ENCODE data around the gene TRPV5.
"Not testable (repeated sequence)": the region's sequence is repeated elsewhere in the genome, so short reads cannot be mapped to it uniquely, and the experiment has no call there.

The TRPV5 gene

DNA sequence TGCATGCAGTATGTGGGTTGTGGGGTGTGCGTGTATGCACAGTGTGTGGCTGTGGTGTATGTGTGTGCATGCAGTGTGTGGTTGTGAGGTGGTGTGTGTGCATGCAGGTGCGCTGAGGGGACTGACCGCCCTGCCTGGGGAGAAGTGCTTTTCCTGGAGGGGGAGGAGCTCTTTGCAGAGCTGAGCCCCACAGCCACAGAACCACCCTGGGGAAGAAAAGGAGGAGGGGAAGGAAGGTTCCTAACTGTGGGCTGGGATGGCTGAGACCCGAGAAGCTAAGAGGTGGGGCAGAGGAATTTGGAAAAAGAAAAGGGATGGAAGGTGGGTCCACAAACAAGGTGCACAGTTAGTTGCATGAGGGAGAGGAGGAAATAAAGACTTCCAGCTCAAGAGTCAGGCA is at the start of gene TRPV5:
TRPV5 (minus strand) TSS at position 123 of the 400 bp plus-strand sequence. CDS start 287 bp downstream, outside the sequence.
- no peak for DNase-seq

DNA sequence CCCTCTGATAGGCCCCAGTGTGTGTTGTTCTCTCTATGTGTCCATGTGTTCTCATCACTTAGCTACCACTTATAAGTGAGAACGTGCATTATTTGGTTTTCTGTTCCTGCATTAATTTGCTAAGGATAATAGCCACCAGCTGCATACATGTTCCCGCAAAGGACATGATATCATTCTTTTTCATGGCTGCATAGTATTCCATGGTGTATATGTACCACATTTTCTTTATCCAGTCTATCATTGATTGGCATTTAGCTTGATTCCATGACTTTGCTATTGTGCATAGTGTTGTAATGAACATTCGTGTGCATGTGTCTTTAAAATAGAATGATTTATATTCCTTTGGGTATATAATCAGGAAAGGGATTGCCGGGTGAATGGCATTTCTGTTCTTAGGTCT is 44.9 kb upstream of the TRPV5 start:
- not testable (repeated sequence) for DNase-seq

DNA sequence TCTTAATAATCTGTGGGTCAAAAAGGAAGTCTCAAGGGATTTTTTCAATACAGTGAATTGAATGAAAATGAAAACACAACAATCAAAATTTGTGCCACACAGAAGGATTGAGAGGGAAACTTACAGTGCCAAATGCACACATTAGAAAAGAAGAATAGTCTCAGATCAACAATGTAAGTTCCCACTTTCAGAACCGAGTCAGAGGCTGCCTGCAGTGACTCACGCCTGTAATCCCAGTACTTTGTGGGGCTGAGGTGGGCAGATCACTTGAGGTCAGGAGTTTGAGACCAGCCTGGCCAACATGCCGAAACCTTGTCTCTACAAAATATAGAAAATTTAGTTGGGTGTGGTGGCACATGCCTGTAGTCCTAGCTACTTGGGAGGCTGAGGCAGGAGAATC is 41.1 kb upstream of the TRPV5 start:
- peak; percentile 39 for DNase-seq

DNA sequence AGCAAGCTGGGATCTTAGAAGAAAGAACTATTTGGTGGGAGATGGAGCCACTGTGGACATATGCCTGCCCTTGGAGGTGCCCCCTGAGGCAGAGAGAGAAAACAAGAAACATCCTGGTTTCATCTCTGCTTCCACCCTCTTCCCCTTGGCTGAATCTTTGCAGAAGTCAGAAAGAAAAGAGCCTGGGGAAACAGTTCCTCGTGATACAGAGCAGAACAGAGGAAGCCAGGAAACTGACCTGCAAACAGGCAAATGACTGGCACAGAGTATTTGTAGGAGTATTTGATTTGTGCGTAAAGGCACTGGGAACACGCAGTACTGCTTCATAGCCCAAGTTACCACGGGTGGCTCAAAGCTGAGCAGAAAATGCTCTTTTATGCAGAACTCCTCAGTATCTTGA is 35.6 kb upstream of the TRPV5 start:
- peak; percentile 26 for DNase-seq

DNA sequence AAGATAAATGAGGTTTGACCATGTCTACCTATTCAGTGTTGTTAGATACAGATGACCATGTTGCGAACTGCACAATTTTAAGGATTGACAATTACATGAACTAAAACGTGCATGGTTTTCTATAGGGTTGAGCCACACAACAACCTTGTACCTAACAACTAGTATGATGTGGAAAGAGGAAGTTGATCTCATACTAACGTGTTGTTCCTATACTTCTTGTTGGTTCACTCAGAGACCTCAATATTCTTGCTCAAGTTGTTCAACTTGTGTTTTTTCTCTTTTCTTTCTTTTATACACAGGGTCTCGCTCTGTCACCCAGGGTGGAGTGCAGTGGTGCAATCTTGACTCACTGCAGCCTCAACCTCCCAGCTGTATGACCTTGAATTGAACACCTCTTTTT is 34.7 kb upstream of the TRPV5 start:
- peak; percentile 24 for DNase-seq

DNA sequence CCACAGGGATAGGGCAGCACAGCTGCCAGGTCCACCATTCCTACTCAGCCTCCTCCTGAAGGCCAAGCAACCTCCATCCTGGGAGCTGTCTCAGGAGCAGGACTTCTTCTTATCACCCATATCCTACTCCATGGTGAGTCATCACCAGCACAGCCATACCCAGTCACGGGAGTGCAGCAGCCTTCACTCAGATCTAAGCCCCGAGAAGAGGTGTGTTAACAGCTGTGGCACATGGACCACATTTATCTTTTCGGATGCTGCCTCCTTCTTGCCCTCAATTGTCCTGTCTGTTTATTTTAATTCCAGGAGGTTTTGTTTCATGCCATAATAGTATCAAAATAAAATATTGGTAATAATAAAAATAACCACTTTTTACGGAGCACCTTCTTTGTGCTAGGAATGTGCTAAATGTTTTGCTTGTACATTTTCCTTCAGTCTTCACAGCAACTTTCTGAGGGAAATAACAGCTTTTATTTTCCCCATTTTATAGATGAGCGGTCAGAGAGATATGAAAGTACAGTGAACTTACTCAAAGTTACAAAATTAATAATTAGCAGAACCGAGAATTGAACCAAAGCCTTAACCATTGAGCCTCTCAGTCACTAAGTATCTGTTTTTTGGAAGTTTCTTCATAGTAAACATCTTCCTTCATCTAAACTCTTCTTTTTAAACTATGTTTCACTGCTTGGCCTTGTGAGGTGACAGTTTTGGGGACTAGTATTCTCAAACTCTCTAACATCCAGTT is 31.1 kb upstream of the TRPV5 start:
- no peak for DNase-seq

DNA sequence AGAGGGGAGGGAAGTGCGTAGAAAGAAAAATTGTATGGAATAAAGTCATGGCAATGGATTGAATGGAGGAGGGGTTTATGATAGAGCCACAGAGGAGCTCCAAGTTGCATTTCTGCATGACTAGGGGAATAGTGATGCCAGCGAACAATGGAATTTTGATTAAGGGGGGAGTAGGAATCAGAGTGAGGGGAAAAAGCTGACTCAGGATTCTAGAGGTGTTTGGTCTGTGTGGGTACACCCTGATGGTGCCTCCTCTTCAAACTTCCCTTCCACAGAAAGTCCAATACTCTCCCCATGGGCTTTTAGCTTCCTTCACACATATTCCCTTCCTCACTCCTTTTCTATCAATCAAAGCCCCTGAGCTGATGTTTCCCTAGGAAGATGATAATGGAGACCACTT is 30.4 kb upstream of the TRPV5 start:
- no peak for DNase-seq

DNA sequence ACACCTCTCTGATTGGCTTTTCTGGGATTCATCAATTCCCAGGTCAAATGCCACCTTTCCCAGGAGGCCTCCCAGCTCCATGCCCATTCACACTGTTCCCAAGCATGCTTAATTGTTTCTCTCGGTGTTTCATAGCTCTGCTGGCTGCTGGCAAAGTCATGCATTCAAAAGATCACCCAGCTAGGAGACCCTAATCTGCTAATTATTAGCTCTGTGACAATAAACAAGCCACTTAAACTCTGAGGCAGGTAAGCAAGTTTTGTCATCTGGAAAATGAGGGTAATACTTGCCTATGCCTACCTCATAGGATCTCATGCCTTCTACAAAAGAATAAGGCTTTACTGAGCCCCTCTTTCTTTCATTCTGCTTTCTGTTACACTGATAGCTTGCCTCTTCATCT is 29.4 kb upstream of the TRPV5 start:
- no peak for DNase-seq

DNA sequence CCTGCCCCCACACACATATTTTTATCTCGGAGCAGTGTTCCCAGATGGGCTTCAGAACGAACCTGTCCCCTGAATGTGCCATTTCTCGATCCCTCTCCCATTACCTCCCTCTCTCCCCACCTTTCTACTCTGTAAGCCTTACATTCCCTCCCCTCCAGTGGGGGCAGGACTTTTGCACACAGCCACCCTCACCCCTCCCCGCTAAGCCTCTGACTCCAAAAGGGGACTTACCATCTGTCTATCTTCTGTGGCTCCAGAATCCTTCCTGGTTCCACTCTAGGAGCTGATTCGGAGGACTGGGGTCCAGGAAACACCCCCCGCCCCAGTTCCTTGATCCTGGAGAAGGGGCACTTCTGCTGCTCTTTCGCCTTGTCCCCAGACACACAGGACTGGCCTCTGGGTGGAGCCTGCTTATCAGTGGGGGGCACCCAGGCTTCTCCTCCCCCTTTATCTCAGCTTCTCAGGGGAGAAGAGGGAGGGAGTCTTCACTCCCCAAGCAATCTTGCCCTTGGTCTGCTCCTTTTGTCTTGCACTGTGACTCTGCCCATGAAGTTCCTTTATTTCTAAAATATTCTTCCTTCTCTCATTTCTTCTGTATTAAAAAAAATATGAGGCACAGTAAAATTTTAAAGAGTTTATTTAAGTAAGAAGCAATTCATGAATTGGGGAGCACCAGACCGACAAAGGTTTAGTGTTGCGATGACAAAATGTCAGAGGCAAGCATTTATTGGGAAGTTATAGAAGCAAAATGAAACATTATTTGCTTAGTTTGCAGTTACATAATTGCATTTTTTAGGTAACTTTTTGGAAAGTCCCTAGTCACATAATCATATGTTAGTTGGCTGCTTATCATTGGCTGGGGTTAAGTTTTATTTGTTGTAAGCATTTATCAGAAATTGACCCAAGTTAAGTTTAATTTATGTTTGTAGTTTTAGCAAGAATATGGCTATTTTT is 28.7 kb upstream of the TRPV5 start, which contains the start of gene KEL:
KEL (minus strand) TSS at position 391 of the 954 bp plus-strand sequence; CDS start at position 234, 157 bp downstream.
- peak; percentile 8 for DNase-seq

DNA sequence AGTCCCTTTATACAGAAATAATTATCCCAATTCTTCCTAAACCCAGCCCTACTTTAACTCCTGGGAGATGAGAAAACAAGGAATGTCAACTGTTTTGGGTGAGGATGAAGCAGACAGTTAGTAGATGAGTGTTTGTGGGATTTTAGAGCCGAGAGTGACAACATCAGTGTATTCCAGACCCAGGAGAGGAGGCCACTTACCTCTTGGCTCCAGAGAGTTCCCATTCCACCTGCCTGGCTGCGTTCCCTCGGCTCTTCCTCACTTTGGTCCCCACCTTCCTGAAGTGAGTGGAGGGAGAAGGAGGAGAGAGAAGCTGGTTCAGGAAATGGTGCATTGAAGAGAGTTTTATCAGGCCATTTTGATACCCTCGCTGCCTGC is 28.0 kb upstream of the TRPV5 start:
- DNase-seq = no peak

DNA sequence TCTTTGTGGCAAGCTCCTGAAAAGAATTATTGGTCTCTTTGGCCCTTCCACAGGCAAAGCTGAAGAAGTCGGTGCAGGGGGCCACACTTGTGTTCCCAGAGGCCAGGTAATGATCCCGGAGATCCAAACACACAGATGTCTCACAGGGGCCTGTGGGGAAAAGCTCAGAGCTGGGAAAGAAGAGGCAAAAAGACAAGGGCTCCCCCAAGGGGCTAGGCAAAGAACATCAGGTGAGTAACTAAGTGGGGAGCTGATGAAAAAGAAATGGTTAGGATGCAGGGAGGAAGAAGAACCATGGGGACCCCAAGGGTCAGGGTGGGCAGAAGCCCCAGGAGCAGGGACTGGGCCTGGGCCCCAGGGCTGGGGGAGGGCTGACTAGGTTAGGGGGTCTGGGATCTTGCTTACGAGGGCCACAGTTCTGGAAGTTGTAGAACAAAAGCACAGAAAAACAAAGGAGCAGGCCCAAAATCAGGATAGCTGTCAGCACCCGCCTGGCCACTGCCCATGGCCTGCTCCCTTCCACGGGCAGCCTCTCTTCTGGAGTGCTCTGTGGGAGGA is 27.5 kb upstream of the TRPV5 start:
- peak; percentile 20 for DNase-seq

DNA sequence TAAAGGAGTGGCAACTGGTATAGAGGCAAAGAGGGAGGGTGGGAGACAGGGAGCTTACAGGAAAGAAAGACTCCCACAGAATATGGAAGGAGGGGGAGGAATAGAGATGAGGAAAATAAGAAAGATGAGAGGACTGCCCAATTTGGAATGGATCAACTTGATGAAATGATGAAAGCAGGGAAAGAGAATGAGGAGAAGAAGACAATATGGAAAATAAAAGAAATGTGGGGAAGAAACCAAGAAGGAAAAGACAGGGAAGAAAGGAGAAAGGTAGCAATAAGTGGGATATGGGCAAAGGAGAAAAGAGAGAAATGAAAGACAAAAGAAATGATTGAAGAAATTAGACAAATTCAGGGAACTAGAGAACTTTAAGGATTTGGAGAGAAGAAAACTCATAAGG is 25.7 kb upstream of the TRPV5 start:
- no peak for DNase-seq

DNA sequence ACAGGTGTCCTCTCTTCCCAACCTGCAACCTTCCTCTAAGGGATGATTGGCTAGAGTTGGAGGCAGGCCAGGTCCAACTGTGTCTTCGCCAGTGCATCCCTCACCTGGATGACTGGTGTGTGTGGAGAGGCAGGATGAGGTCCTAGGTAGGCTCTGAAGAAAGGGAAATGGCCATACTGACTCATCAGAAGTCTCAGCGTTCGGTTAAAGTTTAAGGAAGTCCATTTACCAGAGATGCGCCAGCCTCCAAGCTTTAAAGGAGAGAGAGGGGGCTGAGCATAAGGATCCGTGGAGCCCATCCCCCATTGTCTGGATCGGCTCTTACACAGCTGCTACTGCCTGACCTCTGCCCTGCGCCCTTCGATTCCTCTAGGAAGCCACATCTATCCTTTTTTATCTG is 24.2 kb upstream of the TRPV5 start:
- no peak for DNase-seq

DNA sequence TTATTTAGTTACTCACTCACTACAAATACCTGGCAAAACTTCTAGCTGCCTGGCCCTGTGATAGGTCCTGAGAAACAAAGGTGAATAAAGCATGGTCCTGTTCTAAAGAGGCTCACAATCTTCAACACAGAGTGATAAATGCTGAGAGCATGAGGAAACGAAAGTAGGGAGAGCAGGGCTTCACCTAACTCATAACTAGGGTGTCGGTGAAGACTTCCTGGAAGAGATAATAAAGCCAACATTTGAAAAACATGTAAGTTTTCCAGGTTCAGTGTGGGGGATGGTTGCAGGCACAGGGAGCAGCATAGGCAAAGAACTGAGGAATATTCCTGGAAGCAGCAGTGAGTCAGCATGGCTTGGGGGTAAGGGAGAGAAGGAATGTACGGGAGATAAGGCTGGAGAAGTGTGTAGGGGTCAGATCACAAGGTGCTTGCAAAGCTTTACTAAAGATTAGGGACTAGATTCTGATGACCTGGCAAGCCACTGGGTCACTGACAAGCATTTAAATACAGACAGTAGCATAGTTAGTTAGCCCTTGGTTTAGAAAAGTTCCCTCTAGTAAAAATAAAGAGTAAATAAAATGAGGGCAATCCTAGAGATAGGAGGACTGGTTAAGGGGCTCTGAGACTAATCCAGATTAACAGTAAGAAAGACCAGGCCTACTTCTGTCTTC is 23.5 kb upstream of the TRPV5 start:
- DNase-seq = no peak

DNA sequence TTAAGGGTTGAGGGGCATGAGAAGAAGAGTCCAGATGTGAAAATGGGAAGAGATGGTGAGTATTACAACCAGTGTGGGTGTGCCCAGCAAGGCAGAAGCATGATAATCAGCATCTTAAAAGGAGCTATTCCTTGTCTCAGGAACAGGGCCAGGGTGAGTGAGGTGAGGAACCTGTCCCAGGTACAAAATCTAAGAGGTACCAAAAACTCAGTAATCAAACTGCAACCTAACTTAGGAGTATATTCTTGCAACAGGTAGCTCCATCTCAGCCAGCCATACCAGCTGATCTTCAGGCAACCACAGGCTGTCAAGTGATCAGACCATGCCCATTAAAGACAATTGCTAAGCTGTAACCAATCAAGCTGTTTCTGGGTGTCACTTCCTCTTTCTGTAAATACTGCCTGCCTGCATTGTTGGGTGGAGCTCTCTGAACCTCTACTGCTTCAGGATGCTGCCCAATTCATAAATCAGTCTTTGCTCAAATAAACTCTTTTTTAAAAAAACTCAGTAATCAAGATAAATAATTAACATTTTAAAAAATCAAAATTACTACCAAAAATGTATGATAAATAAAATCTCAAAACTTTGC is 21.2 kb upstream of the TRPV5 start:
- no peak for DNase-seq

DNA sequence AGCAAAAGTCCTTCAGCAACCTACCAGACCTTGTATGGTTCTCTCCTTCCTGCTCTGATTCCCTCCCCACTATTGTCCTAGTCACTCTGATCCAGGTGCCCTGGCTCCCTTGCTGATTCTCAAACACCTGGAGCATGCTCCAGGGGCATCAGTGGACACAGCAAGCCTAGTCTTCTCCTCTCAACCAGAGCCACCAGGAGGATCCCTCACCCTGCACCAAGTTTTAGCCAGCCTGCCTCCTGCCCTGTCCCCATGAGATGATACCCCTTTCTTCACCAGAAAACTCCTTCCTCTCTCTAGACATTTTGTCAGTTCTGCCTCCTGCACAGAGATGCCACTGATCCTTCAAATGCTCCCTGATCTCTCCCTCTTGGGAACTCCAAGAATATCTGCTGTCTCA is 16.7 kb upstream of the TRPV5 start:
- DNase-seq = no peak

DNA sequence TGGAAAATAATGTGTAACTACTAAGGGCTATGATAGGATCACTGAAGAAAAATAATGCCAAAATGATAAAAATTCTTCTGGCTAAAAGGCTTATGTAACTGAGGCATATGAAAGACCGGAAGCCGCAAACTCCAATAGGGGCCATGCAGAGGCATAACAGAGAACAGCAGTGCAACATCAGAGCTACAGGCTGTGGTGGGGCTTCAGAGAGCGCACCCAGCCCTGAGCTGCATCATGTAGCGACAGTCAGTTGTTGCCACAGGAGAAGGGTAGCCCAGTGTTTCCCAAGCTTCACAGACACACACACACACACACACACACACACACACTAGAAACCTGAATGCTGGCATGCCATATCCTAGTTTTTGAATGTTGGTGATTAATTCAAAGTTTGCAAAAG is 15.1 kb upstream of the TRPV5 start:
- no peak for DNase-seq

DNA sequence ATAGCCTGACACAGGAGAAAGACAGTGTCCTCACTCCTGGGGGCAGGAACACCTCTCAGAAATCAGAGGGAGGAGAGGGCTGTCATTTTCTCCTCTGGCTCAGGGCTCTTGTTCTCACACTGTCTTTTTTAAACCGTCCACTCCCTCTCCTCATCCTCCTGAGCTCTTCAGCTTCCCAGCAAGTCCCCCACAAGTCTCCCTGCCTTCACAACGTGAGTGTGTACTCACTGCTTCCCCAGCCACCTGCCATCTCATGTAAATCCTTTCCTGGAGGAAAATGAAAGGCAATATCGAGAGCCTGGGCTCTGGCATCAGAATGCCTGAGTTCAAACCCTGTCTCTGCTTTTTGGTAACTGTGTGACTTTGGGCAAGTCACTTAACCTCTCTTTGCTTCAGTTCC is 11.5 kb upstream of the TRPV5 start:
- DNase-seq = no peak

DNA sequence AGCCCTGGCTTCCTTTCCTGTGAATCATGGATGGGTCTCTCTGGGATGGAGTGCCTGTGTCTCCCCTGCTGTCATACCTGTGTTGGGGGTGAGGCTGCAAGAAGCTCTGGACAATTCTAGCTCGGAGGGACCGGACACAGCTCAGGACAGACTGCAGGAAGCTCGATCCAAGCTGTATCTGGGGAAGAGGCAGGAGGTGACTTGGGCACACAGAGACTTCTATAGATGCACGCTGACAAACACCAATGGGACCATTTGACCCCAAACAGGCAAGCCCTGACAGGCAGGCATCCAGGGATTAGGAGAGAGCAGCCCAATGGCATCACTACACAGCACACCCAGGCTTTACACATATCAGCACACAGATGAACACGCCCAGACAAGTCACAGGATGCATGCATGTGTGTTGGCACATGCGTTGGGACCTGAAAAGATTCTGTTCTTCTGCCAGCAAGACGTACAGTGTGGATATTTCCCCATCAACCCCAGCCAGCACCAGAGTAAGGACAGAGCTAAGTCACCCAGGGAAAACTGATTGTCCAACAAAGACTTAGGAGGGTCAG is 10.2 kb upstream of the TRPV5 start:
- DNase-seq = no peak

DNA sequence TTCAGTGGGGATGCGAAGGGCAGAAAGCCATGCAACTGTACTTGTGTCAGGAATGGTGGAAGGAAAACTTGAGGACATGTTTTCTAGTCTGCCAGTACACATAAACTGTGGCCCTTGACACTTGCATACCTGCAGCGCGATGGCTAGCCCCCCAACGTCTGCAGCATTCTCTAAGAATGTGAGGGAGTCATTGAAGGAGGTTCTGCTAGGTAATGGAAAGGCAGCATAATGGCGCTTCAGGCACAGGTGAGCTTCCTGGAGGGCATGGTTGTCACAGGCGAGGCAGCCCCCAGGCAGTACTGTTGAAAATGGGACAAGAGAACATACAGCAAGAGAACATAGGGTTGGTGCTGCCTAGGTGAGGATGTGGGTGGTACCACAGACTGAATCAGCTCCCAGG is 9.2 kb upstream of the TRPV5 start:
- no peak for DNase-seq

DNA sequence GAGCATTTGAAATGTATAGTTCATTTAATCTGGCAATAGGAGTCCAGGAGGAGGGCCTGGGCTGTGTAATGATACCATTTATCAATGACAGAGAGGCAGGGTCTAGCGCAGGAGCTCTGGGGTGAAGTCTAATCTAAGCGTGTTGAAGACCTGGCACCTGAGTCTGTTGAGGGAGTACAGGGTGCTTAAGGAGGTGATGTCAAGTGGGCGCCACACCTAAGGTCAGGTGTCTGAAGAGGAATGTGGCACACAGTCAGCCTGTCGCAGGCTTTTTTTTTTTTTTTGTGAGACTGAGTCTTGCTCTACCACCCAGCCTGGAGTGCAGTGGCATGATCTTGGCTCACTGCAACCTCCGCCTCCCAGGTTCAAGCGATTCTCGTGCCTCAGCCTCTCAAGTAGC is 8.0 kb upstream of the TRPV5 start:
- DNase-seq = no peak

DNA sequence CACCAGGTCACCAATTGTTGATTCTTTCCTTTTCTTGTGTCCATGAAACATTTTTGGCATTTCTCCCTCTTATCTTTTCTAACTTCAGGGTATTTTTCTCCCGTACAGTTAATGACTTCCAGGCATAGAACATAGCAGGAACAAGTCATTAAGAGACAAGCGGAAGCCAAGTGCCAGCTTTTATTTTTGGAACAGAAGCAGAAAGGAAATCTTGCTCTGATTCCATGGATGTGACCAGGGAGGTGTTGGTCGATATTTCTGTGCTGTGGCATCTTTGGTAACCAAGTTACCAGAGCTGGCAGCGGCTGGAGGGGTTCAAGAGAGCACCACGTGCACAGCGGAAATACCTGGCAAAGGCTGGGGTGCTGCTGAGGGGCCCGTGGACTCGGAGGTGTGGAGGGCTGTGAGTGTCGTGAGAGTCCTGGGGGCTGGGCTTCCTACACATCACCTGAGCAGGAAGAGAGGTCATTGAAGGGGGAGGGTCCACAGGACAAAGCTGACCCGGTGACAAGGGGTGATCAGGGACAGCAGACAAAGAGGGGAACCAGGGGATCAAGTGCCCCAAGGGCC is 7.5 kb upstream of the TRPV5 start:
- no peak for DNase-seq

All from suppressor macrophage treated with lipopolysaccharide for 4 hours (primary cell).